GM12891 (cell line): ENCODE data around the gene GPX4.

Experiments
- POLR2A ChIP-seq: IDR thresholded peaks from 2 replicates; pipeline ENCODE4 v1.6.1; 2011; ENCODE audit warnings: low read depth, low read length, control low read depth
- POLR2AphosphoS5 ChIP-seq: IDR thresholded peaks from 2 replicates; pipeline ENCODE4 v1.6.1; 2011; ENCODE audit warnings: low read depth, low read length, control low read depth
- SPI1 ChIP-seq: IDR thresholded peaks from 2 replicates; pipeline ENCODE4 v1.6.1; 2011; ENCODE audit warnings: low read depth, low read length, control low read depth
- TAF1 ChIP-seq: IDR thresholded peaks from 2 replicates; pipeline ENCODE4 v1.6.1; 2011; ENCODE audit warnings: low read depth, low read length, control low read depth

DNA sequence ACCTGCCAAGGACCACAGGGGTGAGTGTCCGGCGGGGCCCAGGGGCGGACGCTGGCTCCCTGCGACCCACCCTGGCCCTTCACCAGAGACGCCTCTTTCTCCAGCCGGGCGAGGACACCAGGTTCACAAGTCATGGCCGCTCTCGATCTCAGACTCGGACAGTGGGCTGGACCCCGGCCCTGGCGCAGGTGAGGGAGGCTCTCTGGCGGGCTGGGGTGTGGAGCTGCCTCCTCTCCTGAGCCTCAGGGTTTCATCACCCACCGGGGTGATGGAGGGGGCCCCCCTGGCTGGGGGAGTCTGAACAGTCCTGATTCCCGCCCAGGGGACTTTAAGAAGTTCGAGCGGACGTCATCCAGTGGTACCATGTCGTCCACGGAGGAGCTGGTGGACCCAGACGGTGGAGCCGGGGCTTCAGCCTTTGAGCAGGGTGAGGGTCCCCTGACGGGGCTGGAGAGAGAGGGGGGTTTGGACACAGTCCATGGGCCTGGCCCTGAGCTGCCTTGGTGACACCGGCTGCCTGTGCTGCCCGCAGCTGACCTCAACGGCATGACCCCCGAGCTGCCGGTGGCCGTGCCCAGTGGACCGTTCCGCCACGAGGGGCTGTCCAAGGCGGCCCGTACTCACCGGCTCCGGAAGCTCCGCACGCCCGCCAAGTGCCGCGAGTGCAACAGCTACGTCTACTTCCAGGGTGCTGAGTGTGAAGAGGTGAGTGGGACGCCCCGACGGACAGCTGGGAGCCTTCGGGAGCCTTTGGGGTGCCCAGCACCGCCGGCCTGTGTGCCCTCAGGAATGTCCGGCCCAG, 23.2 kb upstream of the GPX4 start:
- TF ChIP-seq POLR2AphosphoS5 (no peak; the same call in 1 of the 2 replicates), POLR2A (no peak), SPI1 (no peak), TAF1 (no peak)
